Kidney epithelial cell (primary cell): ENCODE data around the gene PCBD1. TPM values are rescaled to one million over a fixed set of nuclear protein-coding genes. Genes with fewer than 3 reads are reported as not detected.
"Not testable (repeated sequence)": the region's sequence is repeated elsewhere in the genome, so short reads cannot be mapped to it uniquely, and the experiment has no call there.

Experiments
- DNase-seq: peaks from one replicate; pipeline ENCODE4 v3.0.0-alpha.2; 2010; ENCODE audit warnings: low read depth
- H3K27me3 ChIP-seq: 2 replicates; pipeline ENCODE4 v1.6.0; 2011; ENCODE audit warnings: low read length; ENCODE audit not compliant: control insufficient read depth, insufficient read depth
- H3K36me3 ChIP-seq: 2 replicates; pipeline ENCODE4 v1.5.1; 2011; ENCODE audit warnings: low read length; ENCODE audit not compliant: control insufficient read depth, insufficient read depth
- H3K4me3 ChIP-seq: 2 replicates; pipeline ENCODE4 v1.5.1; 2011; ENCODE audit warnings: low read depth, mild to moderate bottlenecking, control low read depth, low read length
- total RNA-seq: library from RNA; depleted of rRNA; stranded (reverse); fragments of >200 nt; gene quantifications from 2 replicates; pipeline ENCODE4 v1.2.3, GENCODE V29; 2015
- TF ChIP-seq, protein P1 (sequence below): IDR thresholded peaks from 2 replicates; pipeline ENCODE4 v1.5.1; 2011; ENCODE audit warnings: mild to moderate bottlenecking, moderate library complexity, low read length, control low read depth, inconsistent platforms; ENCODE audit not compliant: insufficient read depth, poor library complexity, severe bottlenecking

PCBD1 gene
- total RNA-seq, 1 donor from 2014 or later: 72.9 TPM

DNA sequence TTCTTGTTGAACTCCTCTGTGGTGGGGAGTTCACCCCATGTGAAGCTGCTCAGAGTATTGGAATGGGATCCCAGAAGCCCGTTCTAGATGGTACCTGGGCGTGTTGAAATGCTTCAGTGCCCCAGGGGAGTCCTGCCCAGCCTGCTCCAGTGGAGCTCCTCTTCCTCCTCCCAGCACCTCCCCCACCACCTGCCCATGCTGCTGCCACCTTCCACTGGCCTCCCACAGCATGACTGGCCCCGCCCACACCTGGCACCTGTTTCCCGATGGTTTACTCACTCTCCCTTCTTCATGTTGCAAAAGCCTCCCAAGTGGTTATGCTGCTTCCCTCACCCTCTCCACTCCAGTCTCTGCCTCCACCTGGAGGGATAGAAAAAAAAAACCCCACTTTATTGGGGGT is 32.2 kb upstream of the PCBD1 start:
- Histone ChIP-seq H3K27me3 (peaks cover 31% of the 10 kb centered on the region), H3K4me3 (no peak overlapping the region), H3K36me3 (no peaks in the 10 kb centered on the region)
- TF ChIP-seq, protein P1, sequence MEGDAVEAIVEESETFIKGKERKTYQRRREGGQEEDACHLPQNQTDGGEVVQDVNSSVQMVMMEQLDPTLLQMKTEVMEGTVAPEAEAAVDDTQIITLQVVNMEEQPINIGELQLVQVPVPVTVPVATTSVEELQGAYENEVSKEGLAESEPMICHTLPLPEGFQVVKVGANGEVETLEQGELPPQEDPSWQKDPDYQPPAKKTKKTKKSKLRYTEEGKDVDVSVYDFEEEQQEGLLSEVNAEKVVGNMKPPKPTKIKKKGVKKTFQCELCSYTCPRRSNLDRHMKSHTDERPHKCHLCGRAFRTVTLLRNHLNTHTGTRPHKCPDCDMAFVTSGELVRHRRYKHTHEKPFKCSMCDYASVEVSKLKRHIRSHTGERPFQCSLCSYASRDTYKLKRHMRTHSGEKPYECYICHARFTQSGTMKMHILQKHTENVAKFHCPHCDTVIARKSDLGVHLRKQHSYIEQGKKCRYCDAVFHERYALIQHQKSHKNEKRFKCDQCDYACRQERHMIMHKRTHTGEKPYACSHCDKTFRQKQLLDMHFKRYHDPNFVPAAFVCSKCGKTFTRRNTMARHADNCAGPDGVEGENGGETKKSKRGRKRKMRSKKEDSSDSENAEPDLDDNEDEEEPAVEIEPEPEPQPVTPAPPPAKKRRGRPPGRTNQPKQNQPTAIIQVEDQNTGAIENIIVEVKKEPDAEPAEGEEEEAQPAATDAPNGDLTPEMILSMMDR: no peak
- DNase-seq: no peak

- not testable (repeated sequence) for DNase-seq, H3K4me3 ChIP-seq, H3K36me3 ChIP-seq
- peaks cover 31% of the 10 kb centered on the region for H3K27me3 ChIP-seq
Measured at GRCh38 chr10:70919906-70920305, 31.5 kb upstream of the PCBD1 start.

- H3K36me3 ChIP-seq: no peaks in the 10 kb centered on the region
- H3K4me3 ChIP-seq: no peak overlapping the region
- no peak for DNase-seq
- TF ChIP-seq, protein P1: no peak
- H3K27me3 ChIP-seq: peaks cover 34% of the 10 kb centered on the region
Measured at GRCh38 chr10:70918851-70919530, 30.6 kb upstream of the PCBD1 start.

- H3K27me3 ChIP-seq: peaks cover 45% of the 10 kb centered on the region
- H3K36me3 ChIP-seq: no peaks in the 10 kb centered on the region
- DNase-seq: no peak
- TF ChIP-seq, protein P1: no peak
- H3K4me3 ChIP-seq: no peak overlapping the region
Measured at GRCh38 chr10:70917635-70918034, 29.3 kb upstream of the PCBD1 start.

DNA sequence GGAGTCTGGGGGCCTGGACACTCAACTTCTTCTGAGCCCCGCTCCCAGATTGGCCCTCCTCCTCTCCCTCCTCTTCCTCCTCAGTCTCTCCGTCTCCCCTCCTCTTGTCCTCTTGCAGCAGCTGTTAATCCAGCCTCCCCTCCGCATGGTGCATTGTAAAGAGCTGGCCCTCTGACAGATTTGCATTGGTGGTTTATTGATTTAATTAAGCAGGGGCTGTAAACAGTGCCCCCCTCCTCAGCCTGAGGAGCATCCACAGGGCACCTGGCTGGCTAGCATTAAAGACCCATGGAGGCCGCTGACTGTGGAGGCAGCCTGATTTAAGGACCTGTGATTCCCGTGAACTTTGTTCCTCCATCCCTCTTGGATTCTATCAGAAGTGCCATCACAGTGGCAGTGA is 28.9 kb upstream of the PCBD1 start:
- peaks cover 46% of the 10 kb centered on the region for H3K27me3 ChIP-seq
- TF ChIP-seq, protein P1: no peak
- DNase-seq: no peak
- H3K36me3 ChIP-seq: no peaks in the 10 kb centered on the region
- H3K4me3 ChIP-seq: no peak overlapping the region

- Histone ChIP-seq H3K36me3 (no peaks in the 10 kb centered on the region), H3K4me3 (no peak overlapping the region), H3K27me3 (peaks cover 43% of the 10 kb centered on the region)
- TF ChIP-seq, protein P1: no peak
- DNase-seq: no peak
Measured at GRCh38 chr10:70916241-70916640, 27.9 kb upstream of the PCBD1 start.
